ENCODE results near the gene TMEM87A.
A peak's percentile ranks its signal among the peaks of the same experiment; 100 is the strongest.

Gene TMEM87A

DNA sequence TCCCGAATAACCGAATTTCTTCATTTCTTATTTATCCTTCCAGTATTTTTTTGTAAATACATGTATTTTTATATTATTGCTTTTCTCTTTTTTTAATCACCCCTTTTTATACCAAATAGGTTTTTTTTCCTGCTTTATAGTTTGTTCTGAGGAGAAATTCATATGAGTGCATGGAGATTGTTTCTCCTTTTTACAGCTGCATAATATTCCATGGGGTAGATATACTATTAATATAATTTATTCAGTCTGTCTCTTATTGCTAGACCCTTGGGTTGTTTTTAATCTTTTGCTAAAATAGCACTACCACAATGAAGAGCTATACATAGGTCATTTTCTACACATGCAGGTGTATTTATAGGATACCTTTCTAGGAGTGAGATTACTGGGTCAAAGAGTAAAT, 3.5 kb upstream of the TMEM87A start:
- Histone ChIP-seq H3K27me3 (no peaks in the 10 kb centered on the region), H3K27ac (no peak overlapping the region), H3K4me1 (ENCODE audit: control insufficient read depth in 1 of 2, insufficient read depth in 1 of 2, low read depth in 1 of 2, low read length in 1 of 2) (peaks cover 45 to 61% of the 10 kb centered on the region in 2 experiments), H3K4me3 (ENCODE audit: low read depth in 1 of 2, low read length in 1 of 2) (no peak overlapping the region), H3K36me3 (peaks cover 11% of the 10 kb centered on the region), H3K9me3 (no peaks in the 10 kb centered on the region)
- TF ChIP-seq, protein P1, sequence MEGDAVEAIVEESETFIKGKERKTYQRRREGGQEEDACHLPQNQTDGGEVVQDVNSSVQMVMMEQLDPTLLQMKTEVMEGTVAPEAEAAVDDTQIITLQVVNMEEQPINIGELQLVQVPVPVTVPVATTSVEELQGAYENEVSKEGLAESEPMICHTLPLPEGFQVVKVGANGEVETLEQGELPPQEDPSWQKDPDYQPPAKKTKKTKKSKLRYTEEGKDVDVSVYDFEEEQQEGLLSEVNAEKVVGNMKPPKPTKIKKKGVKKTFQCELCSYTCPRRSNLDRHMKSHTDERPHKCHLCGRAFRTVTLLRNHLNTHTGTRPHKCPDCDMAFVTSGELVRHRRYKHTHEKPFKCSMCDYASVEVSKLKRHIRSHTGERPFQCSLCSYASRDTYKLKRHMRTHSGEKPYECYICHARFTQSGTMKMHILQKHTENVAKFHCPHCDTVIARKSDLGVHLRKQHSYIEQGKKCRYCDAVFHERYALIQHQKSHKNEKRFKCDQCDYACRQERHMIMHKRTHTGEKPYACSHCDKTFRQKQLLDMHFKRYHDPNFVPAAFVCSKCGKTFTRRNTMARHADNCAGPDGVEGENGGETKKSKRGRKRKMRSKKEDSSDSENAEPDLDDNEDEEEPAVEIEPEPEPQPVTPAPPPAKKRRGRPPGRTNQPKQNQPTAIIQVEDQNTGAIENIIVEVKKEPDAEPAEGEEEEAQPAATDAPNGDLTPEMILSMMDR (IDR thresholded peaks at IDR 0.05), result no peak

DNA sequence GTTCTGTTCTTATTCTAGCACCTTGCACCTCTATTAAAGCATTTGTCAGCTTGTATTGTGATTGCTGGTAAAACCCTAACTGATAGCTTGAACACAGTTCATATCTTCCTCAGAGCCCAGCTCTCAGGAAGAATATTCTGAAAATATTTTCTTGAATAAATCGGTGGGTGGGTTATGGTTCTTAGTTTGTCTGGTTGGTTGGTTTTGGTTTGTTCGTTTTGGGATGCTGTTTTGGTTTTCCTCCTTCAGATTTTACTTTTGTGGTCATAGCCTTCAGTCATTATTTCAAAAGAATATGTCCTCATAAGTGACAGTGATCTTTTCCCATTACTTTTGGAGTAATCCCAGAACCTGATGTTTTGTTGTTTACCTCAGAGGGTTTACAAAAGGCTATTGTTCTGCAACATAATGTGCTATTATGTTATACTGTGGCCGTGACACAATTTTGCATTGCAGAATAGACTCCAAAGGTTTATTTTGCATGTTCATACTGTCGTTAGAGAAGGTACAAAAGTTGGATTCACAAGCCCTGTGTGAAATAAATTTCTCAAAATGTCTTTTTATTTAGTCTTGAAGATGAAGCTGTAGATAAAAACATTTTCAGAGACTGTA, 2.7 kb upstream of the TMEM87A start:
- TF ChIP-seq, protein P1 (IDR thresholded peaks at IDR 0.05), result no peak
- peaks cover 50 to 69% of the 10 kb centered on the region in 2 experiments for H3K4me1 ChIP-seq (ENCODE audit: control insufficient read depth in 1 of 2, insufficient read depth in 1 of 2, low read depth in 1 of 2, low read length in 1 of 2)
- H3K4me3 ChIP-seq (ENCODE audit: low read depth in 1 of 2, low read length in 1 of 2), result no peak overlapping the region
- peaks cover 6% of the 10 kb centered on the region for H3K36me3 ChIP-seq
- H3K9me3 ChIP-seq, result no peaks in the 10 kb centered on the region
- H3K27me3 ChIP-seq, result no peaks in the 10 kb centered on the region
- H3K27ac ChIP-seq, result peak overlapping the region; percentile 95

DNA sequence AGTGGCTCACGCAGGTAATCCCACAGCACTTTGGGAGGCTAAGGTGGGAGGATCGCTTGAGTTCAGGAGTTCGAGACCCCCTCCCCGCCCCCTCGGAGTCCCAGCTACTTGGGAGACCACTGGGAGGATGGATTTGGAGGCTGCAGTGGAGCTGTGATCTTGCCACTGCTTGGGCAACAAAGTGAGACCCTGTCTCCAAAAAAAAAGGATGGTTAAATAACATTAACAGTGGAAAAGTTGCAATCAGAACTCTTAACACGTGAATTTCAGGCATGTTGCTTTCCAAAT, 1.4 kb upstream of the TMEM87A start:
- Histone ChIP-seq H3K9me3 (no peaks in the 10 kb centered on the region), H3K4me1 (ENCODE audit: control insufficient read depth in 1 of 2, insufficient read depth in 1 of 2, low read depth in 1 of 2, low read length in 1 of 2) (peaks cover 49 to 67% of the 10 kb centered on the region in 2 experiments), H3K36me3 (no peaks in the 10 kb centered on the region), H3K27ac (peak overlapping the region; percentile 95), H3K27me3 (no peaks in the 10 kb centered on the region), H3K4me3 (ENCODE audit: low read depth in 1 of 2, low read length in 1 of 2) (peak overlapping the region; percentile 87 to 95)
- TF ChIP-seq, protein P1 (IDR thresholded peaks at IDR 0.05), result no peak

DNA sequence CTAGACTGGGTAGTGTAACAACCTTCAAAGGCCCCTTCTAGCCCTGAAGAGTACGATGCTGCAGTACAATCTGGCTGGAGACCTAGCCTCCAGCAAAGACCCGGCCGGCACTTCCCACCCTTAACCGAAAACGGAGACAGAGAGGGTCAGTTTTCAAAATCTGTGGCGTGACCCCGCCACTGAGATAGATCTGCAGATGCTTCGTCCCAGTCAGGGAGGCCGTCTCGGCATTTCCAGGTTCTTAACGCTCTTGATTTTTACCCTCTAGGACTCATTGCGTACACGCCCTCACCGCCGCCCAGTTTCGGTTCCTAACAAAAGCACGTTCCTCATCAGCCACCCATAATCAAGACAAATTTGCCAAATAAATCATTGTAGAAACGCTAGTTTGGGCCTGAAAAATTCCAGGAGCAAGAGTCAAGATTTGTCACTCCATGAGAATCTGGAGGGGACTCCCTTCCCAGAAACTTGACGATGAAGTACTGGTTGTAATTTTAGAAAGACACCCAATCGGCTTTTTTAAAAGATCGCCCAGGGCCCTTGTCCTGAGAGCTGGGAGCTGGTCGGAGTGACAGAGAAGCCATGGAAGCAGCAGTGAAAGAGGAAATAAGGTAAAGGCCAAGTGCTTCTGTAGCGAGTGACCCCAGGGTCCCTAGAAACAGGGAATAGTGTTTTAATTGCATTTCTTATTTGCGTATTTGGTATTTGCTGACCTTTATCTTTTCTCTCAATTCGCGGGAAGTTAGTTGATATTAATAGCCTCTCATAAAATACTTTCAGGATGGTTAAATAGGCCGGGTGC, 868 bp upstream of the TMEM87A start:
- Histone ChIP-seq H3K27ac (peak overlapping the region; percentile 95), H3K9me3 (no peaks in the 10 kb centered on the region), H3K27me3 (no peaks in the 10 kb centered on the region), H3K4me1 (ENCODE audit: control insufficient read depth in 1 of 2, insufficient read depth in 1 of 2, low read depth in 1 of 2, low read length in 1 of 2) (peaks cover 43 to 62% of the 10 kb centered on the region in 2 experiments), H3K4me3 (ENCODE audit: low read depth in 1 of 2, low read length in 1 of 2) (peak overlapping the region; percentile 87 to 95), H3K36me3 (no peaks in the 10 kb centered on the region)
- TF ChIP-seq, protein P1 (IDR thresholded peaks at IDR 0.05), result no peak

DNA sequence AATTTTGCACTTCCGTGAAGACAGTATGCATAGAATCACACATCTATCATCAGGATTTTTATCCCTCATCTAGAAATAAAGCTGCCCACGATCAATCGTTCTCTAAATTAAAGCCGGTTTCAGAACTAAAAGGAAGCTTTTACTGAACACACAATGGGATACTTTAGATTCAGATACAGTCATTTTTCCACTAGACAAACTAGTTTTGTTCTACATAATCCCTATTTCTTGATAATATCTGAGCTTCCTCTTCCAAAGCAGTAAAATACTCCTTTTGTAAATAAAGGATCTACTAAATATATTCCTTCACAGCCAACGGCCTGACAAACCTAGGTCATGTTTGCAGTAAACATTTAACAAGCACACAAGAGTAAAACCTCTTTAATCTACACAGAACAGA, 2.2 kb downstream of the TMEM87A start:
- Histone ChIP-seq H3K27ac (no peak overlapping the region), H3K36me3 (peaks cover 16% of the 10 kb centered on the region), H3K4me1 (ENCODE audit: control insufficient read depth in 1 of 2, insufficient read depth in 1 of 2, low read depth in 1 of 2, low read length in 1 of 2) (peaks cover 35 to 48% of the 10 kb centered on the region in 2 experiments), H3K9me3 (no peaks in the 10 kb centered on the region), H3K4me3 (ENCODE audit: low read depth in 1 of 2, low read length in 1 of 2) (no peak overlapping the region), H3K27me3 (no peaks in the 10 kb centered on the region)
- TF ChIP-seq, protein P1 (IDR thresholded peaks at IDR 0.05), result no peak
